Right atrium auricular region (tissue), 2 donors: ENCODE results near the gene FAM24B. TPM values are rescaled to one million over a fixed set of nuclear protein-coding genes. Genes with fewer than 3 reads are reported as not detected.
"Not testable (repeated sequence)": the region's sequence is repeated elsewhere in the genome, so short reads cannot be mapped to it uniquely, and the experiment has no call there.

Experiments used
- DNase-seq: peaks from one replicate; pipeline ENCODE4 v3.0.0-alpha.2; 2019; ENCODE audit warnings: low spot score
- H3K27ac ChIP-seq, 2 donors: fragments of 200-600 bp; sonication (generic); 1 replicate in 1 of 2; 2 replicates in 1 of 2; pipeline ENCODE4 v1.5.1; 2016 to 2019
- H3K27me3 ChIP-seq, 2 donors: fragments of 200-600 bp; sonication (generic); one replicate each; pipeline versions ENCODE4 v1.5.1 to v1.6.0; 2017 to 2019
- H3K36me3 ChIP-seq: fragments of 200-600 bp; sonication (generic); one replicate; pipeline ENCODE4 v1.5.1; 2016
- H3K4me1 ChIP-seq, 2 donors: fragments of 200-600 bp; sonication (generic); one replicate each; pipeline versions ENCODE4 v1.5.1 to v1.6.0; 2017 to 2019
- H3K4me3 ChIP-seq, 2 donors: fragments of 200-600 bp; sonication (generic); 1 replicate in 1 of 2; 2 replicates in 1 of 2; pipeline ENCODE4 v1.5.1; 2017 to 2019; ENCODE audit warnings: mild to moderate bottlenecking in 1 of 2, moderate library complexity in 1 of 2
- H3K9me3 ChIP-seq, 2 donors: fragments of 200-600 bp; sonication (generic); one replicate each; pipeline ENCODE4 v1.5.1; 2019
- total RNA-seq, 2 donors: library from RNA; depleted of rRNA; stranded (reverse); fragments of >200 nt; gene quantifications; one replicate each; pipeline ENCODE4 v1.1.0, GENCODE V29; 2016
- TF ChIP-seq, protein P1 (sequence below), 2 donors: fragments of 200-600 bp; sonication (generic); IDR thresholded peaks; one replicate each; pipeline ENCODE4 v1.5.1; 2019; ENCODE audit warnings: antibody characterized with exemption in 2 of 2

The FAM24B gene, protein sequence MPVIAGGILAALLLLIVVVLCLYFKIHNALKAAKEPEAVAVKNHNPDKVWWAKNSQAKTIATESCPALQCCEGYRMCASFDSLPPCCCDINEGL
- total RNA-seq = 1 to 10 TPM; 1.1 to 1.7 TPM

GRCh38 chr10:122879339-122880273 lies at the start of gene FAM24B:
Gene FAM24B (minus strand): TSS chr10:122879581. CDS start chr10:122850515, 29,066 bp downstream.
- no peaks in the 10 kb centered on the region for H3K36me3 ChIP-seq
- peaks cover 0 to 18% of the 10 kb centered on the region in 2 donors for H3K4me1 ChIP-seq
- TF ChIP-seq, protein P1, sequence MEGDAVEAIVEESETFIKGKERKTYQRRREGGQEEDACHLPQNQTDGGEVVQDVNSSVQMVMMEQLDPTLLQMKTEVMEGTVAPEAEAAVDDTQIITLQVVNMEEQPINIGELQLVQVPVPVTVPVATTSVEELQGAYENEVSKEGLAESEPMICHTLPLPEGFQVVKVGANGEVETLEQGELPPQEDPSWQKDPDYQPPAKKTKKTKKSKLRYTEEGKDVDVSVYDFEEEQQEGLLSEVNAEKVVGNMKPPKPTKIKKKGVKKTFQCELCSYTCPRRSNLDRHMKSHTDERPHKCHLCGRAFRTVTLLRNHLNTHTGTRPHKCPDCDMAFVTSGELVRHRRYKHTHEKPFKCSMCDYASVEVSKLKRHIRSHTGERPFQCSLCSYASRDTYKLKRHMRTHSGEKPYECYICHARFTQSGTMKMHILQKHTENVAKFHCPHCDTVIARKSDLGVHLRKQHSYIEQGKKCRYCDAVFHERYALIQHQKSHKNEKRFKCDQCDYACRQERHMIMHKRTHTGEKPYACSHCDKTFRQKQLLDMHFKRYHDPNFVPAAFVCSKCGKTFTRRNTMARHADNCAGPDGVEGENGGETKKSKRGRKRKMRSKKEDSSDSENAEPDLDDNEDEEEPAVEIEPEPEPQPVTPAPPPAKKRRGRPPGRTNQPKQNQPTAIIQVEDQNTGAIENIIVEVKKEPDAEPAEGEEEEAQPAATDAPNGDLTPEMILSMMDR (IDR thresholded peaks at IDR 0.05) = no peak
- H3K4me3 ChIP-seq = peak within 1 kb of the TSS; percentile 46 to 60
- peak within 1 kb of the TSS; percentile 7 to 31 for H3K27ac ChIP-seq
- peak; percentile 95 for DNase-seq
- no peaks in the 10 kb centered on the region for H3K27me3 ChIP-seq
- H3K9me3 ChIP-seq = no peaks in the 10 kb centered on the region

DNA sequence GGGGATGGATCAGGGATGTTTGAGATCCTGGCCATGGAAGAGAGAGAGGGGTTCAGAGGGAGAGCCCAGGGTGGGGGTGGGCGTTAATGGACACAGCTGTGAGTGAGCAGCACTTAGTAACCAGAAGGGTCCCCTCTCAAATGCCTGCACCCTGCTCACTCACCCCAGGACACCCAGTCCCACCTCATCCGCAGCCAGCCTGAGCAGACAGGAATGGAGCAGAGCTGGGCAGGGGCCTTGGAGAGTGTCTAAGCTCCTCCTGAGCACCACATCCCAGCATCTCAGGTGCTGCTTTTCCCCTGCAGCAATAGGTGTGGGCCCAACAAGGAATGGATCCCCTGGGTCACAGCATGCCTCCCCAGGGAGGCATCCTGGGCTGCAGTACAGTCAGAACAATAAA lies 36.3 kb upstream of the FAM24B start:
- Histone ChIP-seq H3K4me1 (no peaks in the 10 kb centered on the region), H3K36me3 (no peaks in the 10 kb centered on the region), H3K27me3 (no peaks in the 10 kb centered on the region), H3K9me3 (no peaks in the 10 kb centered on the region), H3K27ac (no peak overlapping the region), H3K4me3 (no peak overlapping the region)
- TF ChIP-seq, protein P1 (IDR thresholded peaks at IDR 0.05) = no peak
- no peak for DNase-seq

- DNase-seq = no peak
- no peaks in the 10 kb centered on the region for H3K9me3 ChIP-seq
- no peaks in the 10 kb centered on the region for H3K27me3 ChIP-seq
- no peaks in the 10 kb centered on the region for H3K4me1 ChIP-seq
- no peaks in the 10 kb centered on the region for H3K36me3 ChIP-seq
- no peak overlapping the region for H3K27ac ChIP-seq
- TF ChIP-seq, protein P1 (IDR thresholded peaks at IDR 0.05) = no peak
- no peak overlapping the region for H3K4me3 ChIP-seq
These were observed 32.6 kb upstream of the FAM24B start for GRCh38 chr10:122911889-122912484.

DNA sequence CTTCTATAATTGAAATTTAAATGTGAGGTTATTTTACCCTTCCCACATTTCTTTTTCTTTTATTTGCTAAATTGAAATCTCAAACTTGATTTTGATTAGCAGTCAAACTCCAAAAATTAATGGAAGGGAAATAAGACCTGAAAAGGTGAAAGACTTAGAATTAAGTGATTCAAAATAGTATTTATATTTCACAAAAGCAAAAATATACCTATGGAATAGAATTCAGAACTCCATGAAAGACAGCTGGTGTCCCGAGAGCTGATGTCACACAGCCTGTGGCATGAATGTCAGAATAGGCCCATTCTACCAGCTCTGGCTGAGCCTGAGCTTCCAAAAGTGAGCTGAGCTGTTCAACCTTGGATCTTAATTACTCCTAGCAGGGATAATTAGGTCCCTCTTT lies 30.9 kb upstream of the FAM24B start, which contains the start of gene FAM24A:
TSS of gene FAM24A (plus strand) at position 301 of the 400 bp plus-strand sequence. CDS start 1,025 bp downstream, outside the sequence.
- no peaks in the 10 kb centered on the region for H3K9me3 ChIP-seq
- H3K27ac ChIP-seq = no peak within 1 kb of the TSS

GRCh38 chr10:122903861-122904260 lies 24.5 kb upstream of the FAM24B start:
- not testable (repeated sequence) for H3K9me3 ChIP-seq, H3K36me3 ChIP-seq, DNase-seq, H3K27ac ChIP-seq, H3K4me1 ChIP-seq, H3K4me3 ChIP-seq, H3K27me3 ChIP-seq

More for the DNA sequence above, 30.9 kb upstream of the FAM24B start, which contains the start of gene FAM24A:
- DNase-seq = no peak
- H3K4me3 ChIP-seq = no peak within 1 kb of the TSS
- no peaks in the 10 kb centered on the region for H3K27me3 ChIP-seq
- no peaks in the 10 kb centered on the region for H3K4me1 ChIP-seq
- TF ChIP-seq, protein P1 (IDR thresholded peaks at IDR 0.05) = no peak
- no peaks in the 10 kb centered on the region for H3K36me3 ChIP-seq
